Retinal pigment epithelial cell (primary cell): ENCODE measurements around the gene SNX9.
A peak's percentile ranks its signal among the peaks of the same experiment; 100 is the strongest.

Experiments
- DNase-seq: peaks from one replicate; pipeline ENCODE4 v3.0.0-alpha.2; 2010; ENCODE audit warnings: low read depth
- H3K4me3 ChIP-seq: 2 replicates; pipeline ENCODE4 v1.5.1; 2011; ENCODE audit warnings: mild to moderate bottlenecking, low read length, control low read depth, moderate library complexity
- TF ChIP-seq, protein P1 (sequence below): conservative IDR thresholded peaks from 2 replicates; pipeline ENCODE4 v1.5.1; 2011; ENCODE audit warnings: low read depth, low read length, control low read depth, inconsistent platforms

SNX9 gene

DNA sequence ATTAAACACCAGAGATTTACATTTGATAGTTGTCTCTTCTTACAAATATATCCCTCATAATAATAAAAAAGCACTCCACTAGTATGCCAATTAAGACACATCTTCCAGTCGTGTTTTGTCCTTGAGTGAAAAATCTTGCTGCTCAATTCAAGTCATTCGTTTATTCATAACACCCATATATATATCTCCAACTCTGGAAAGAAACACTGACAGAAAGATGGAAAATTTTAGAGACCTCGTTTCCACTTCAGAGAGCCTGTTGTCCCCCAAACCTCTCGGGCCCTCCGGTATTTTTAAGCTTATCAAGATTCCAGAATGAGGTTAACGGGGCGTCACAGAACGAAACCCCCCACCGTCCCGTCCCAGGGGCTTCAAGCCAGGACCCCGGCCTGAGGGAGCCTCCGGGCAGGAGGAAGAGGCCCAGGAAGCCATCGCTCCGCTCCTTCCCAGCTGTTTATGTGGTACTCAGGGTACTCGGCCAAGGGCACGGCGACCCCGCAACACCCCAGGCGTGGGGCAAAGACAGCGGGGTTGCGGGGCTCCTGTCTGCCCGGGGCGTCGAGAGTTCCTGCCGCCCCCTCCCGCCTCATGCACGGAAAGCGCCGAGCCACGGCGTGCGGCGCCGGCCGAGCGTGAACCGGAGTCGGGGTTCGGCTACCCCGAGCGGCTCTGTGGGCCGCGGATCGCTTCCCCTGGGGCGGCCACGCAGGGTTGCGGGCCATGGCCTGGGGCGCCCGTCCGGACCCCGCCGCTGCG, 623 bp upstream of the SNX9 start:
- TF ChIP-seq, protein P1, sequence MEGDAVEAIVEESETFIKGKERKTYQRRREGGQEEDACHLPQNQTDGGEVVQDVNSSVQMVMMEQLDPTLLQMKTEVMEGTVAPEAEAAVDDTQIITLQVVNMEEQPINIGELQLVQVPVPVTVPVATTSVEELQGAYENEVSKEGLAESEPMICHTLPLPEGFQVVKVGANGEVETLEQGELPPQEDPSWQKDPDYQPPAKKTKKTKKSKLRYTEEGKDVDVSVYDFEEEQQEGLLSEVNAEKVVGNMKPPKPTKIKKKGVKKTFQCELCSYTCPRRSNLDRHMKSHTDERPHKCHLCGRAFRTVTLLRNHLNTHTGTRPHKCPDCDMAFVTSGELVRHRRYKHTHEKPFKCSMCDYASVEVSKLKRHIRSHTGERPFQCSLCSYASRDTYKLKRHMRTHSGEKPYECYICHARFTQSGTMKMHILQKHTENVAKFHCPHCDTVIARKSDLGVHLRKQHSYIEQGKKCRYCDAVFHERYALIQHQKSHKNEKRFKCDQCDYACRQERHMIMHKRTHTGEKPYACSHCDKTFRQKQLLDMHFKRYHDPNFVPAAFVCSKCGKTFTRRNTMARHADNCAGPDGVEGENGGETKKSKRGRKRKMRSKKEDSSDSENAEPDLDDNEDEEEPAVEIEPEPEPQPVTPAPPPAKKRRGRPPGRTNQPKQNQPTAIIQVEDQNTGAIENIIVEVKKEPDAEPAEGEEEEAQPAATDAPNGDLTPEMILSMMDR, result no peak
- DNase-seq, result no peak
- H3K4me3 ChIP-seq, result peak overlapping the region; percentile 41

DNA sequence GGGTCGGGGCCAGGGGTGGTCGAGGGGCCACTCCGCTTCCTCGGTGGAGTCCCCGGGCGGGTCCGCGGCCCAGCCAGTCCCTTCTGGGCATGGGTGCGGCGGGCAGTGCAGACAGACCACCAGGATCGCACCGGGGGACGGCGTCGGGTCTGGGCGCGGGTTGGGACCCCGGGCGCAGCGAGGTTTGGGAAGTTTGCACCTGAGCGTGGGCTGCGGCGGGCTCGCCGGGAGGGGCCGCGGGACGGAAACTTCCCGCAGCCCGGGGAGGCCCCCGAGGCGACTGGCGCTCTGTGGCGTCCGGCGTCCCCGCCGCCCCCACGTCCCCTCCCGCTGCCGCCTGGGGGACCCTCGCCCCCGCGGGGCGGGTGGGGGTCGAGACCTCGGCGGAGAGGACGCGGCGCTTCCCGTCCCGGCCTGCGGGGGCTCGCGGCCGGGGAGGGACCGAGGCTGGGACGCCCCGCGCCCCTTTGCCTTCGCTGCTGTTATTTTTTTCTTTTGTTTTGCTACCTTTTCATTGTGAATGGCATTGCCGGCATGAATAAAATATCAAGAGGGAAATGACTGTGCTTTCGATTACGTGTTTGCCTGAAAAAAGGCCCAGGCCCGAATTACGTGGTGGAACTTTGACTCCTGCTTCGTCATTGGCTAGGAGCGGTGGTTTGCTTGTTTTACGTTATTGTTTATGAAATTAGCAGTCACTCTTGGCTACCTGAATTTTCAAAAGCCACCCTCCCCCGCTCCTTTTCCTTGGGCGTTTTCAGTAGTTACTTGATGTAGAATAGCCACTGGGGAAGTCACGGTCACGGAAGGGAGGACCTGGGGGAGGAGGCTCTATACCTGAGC, 703 bp downstream of the SNX9 start:
- peak; percentile 54 for DNase-seq
- H3K4me3 ChIP-seq, result peak overlapping the region; percentile 87
- TF ChIP-seq, protein P1, result no peak

DNA sequence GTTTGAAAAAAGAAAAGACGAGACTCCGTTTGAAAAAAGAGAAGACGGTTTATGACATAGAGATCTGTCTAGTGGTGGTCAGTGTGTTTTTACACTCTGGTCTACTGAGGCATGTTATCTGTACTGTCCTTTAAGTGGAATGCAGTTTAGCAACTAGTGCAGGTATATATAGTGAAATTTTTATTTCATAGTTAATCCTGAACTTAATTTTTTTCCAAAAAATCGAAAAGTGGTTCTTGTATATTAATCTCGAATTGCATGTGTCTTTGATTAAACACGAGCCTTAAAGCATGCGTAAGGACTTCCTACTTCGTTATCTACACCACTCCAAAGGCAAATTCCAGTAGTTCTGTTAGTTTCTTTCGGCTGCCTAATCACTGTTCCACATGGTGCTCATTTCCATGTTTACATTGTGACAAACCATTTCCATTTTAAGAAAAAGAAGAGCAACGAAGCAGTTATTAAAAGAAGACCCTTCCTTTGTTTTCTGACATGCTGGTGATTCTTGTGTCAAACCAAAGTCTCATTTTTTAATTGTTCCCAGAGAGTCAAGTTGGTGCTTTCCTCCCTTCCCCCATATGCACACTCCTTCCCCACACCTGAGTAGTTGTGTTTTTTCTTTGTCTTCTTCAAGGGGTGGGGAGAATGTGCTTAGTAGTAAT, 2.3 kb downstream of the SNX9 start:
- TF ChIP-seq, protein P1, result no peak
- H3K4me3 ChIP-seq, result no peak overlapping the region
- no peak for DNase-seq

DNA sequence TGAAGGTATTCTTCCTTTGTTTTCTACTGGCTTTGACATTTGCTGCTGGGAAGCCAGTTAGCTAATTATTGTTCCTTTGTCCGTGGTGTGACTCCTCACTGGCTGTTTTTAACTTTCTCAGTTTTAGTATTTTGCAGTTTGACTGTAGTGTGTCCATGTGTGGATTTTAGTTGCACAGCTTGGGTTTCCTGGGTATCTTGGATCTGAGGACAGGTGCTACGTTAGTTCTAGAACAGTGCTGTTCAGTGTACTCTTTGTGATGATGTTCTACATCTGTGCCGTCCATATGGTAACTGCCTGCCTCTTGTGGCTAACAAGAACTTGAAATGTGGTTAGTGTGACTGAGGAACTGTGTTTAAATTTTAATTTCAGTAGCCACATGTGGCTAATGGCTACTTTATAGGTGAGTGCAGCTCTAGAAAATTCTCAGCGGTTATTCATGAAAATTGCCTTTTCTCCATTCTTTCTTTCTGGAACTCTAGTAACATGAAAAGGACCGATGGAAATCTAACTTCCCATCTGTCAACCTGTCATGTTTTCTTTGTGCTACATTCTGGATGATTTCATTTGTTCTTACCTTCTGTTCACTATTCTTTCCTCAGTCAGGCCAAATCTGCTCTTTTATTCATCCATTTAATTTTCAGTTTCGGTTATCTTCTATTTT, 7.4 kb downstream of the SNX9 start:
- TF ChIP-seq, protein P1, result no peak
- H3K4me3 ChIP-seq, result no peak overlapping the region
- DNase-seq, result no peak

DNA sequence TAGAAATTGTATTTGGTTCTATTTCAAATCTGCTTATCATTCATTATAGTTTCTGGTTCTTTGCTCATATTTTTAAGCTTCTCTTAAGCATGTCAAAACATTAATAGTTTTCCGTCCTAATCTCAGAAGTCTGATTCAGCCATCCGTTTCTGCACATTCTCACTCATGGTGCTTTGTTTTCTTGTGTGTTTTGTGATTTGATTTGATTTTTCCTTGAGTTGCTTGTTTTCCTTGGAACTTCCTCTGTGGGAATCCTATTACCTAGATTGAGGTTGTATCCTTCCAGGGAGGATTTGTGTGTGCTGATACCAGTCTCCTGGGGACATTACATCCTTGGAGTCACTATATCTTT, 7.9 kb downstream of the SNX9 start:
- no peak for DNase-seq
- TF ChIP-seq, protein P1, result no peak
- H3K4me3 ChIP-seq, result no peak overlapping the region

DNA sequence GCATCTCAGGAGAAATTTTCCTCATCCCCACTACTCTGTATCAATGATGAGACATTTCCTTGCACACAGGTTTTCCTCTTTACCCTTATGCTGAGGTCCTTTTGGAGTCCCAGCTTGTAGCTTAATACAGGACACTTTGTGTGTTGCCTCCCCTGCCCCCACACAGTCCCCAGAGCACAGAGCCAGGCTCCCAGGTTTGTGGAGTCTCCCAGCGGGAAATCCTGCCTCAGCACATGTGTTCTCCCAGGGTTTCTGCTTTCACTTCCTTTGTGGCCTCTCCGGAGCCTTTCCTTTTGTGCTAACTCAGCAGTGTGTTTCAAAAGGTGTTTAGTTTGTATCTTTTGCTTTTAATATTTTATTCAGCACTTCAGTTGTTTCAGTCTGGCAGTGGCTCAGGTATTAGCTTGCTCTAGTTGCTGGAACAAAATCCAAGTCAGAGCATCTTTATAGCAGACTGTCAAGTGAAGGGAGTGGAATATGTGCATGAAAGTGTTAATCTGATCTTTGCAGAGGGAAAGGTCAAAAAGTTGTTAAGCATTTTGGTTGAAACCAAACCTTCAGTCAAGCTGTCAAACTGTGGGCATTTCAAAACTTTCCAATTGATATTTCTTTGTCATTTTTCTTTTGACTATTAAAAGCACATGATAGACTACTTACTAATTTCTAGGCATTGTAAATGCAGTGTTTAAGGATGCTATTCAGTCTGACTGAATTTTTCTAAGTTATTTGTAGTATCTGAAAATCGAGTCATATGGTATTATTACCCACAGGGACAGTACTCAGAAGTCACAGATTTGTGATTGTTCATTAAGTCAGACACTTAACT, 8.6 kb downstream of the SNX9 start:
- TF ChIP-seq, protein P1, result no peak
- no peak for DNase-seq
- no peak overlapping the region for H3K4me3 ChIP-seq
